ENCODE results near the gene PLXNC1.
A peak's percentile ranks its signal among the peaks of the same experiment; 100 is the strongest.

PLXNC1 gene

GRCh38 chr12:94149119-94149780, 873 bp downstream of the PLXNC1 start:
- Histone ChIP-seq H3K4me2 (peak overlapping the region; percentile 89), H3K4me1 (ENCODE audit: low read depth, poor library complexity, severe bottlenecking) (peaks cover 29% of the 10 kb centered on the region), H3K9ac (peak overlapping the region; percentile 18; the same call in 1 of the 2 replicates), H3K4me3 (IDR thresholded peaks at IDR 0.05; ENCODE audit: insufficient read depth, low read depth, low read length) (no peak overlapping the region), H3K36me3 (ENCODE audit: insufficient read depth) (no peaks in the 10 kb centered on the region), H3K27ac (no peak overlapping the region), H3K27me3 (ENCODE audit: insufficient read depth, low read depth) (no peaks in the 10 kb centered on the region), H3K79me2 (ENCODE audit: insufficient read depth, low read depth) (no peaks in the 10 kb centered on the region; the same call in 1 of the 2 replicates), H2AFZ (ENCODE audit: low read depth) (peak overlapping the region; percentile 75), H4K20me1 (ENCODE audit: insufficient read depth) (no peaks in the 10 kb centered on the region)
- peak; percentile 26; the same call in 1 of the 2 replicates for TF ChIP-seq CTCF (conservative IDR thresholded peaks at IDR 0.05; ENCODE audit: low read depth, low read length)

- Histone ChIP-seq H3K9ac (peak overlapping the region; percentile 18; the same call in 1 of the 2 replicates), H3K27me3 (ENCODE audit: insufficient read depth, low read depth) (no peaks in the 10 kb centered on the region), H3K27ac (no peak overlapping the region), H3K4me3 (IDR thresholded peaks at IDR 0.05; ENCODE audit: insufficient read depth, low read depth, low read length) (no peak overlapping the region), H3K4me1 (ENCODE audit: low read depth, poor library complexity, severe bottlenecking) (peaks cover 29% of the 10 kb centered on the region), H4K20me1 (ENCODE audit: insufficient read depth) (no peaks in the 10 kb centered on the region), H3K79me2 (ENCODE audit: insufficient read depth, low read depth) (no peaks in the 10 kb centered on the region; the same call in 1 of the 2 replicates), H3K4me2 (peak overlapping the region; percentile 89), H3K36me3 (ENCODE audit: insufficient read depth) (no peaks in the 10 kb centered on the region), H2AFZ (ENCODE audit: low read depth) (peak overlapping the region; percentile 75)
- TF ChIP-seq CTCF (conservative IDR thresholded peaks at IDR 0.05; ENCODE audit: low read depth, low read length), result no peak
Observed at GRCh38 chr12:94149781-94150239, 1.4 kb downstream of the PLXNC1 start.

- peak overlapping the region; percentile 75 for H2AFZ ChIP-seq (ENCODE audit: low read depth)
Observed at GRCh38 chr12:94150240-94151121, 2.1 kb downstream of the PLXNC1 start.

More at GRCh38 chr12:94150240-94151121, 2.1 kb downstream of the PLXNC1 start:
- TF ChIP-seq CTCF (conservative IDR thresholded peaks at IDR 0.05; ENCODE audit: low read depth, low read length), result no peak
- Histone ChIP-seq H3K4me1 (ENCODE audit: low read depth, poor library complexity, severe bottlenecking) (peaks cover 27% of the 10 kb centered on the region), H3K27me3 (ENCODE audit: insufficient read depth, low read depth) (no peaks in the 10 kb centered on the region), H3K36me3 (ENCODE audit: insufficient read depth) (no peaks in the 10 kb centered on the region), H3K9ac (peak overlapping the region; percentile 18; the same call in 1 of the 2 replicates), H3K4me2 (peak overlapping the region; percentile 89), H4K20me1 (ENCODE audit: insufficient read depth) (no peaks in the 10 kb centered on the region), H3K4me3 (IDR thresholded peaks at IDR 0.05; ENCODE audit: insufficient read depth, low read depth, low read length) (no peak overlapping the region), H3K79me2 (ENCODE audit: insufficient read depth, low read depth) (no peaks in the 10 kb centered on the region; the same call in 1 of the 2 replicates), H3K27ac (no peak overlapping the region)
